GM12891 (cell line): ENCODE measurements around the gene RBM6.

ENCODE experiments used
- POLR2A ChIP-seq: IDR thresholded peaks from 2 replicates; pipeline ENCODE4 v1.6.1; 2011; ENCODE audit warnings: low read depth, low read length, control low read depth
- POLR2AphosphoS5 ChIP-seq: IDR thresholded peaks from 2 replicates; pipeline ENCODE4 v1.6.1; 2011; ENCODE audit warnings: low read depth, low read length, control low read depth
- POU2F2 ChIP-seq: IDR thresholded peaks from 2 replicates; pipeline ENCODE4 v1.6.1; 2011; ENCODE audit warnings: low read depth, mild to moderate bottlenecking, control low read depth, low read length, moderate library complexity
- SPI1 ChIP-seq: IDR thresholded peaks from 2 replicates; pipeline ENCODE4 v1.6.1; 2011; ENCODE audit warnings: low read depth, low read length, control low read depth

- TF ChIP-seq POLR2A (no peak), SPI1 (no peak), POU2F2 (no peak), POLR2AphosphoS5 (no peak)
Observed at GRCh38 chr3:49916686-49917085, 23.3 kb upstream of the RBM6 start.
